Lung (tissue), 12 donors: ENCODE results near the gene RAB21. TPM values are rescaled to one million over a fixed set of nuclear protein-coding genes. Genes with fewer than 3 reads are reported as not detected.

ENCODE experiments used
- ATAC-seq: fragments of 200-7000 bp; cut with Tn5 transposase; one replicate; pipeline ENCODE4 v1.9.1; 2020; ENCODE audit warnings: moderate number of reproducible peaks; ENCODE audit not compliant: insufficient read depth, low FRiP score
- DNase-seq, 3 donors: peaks; one replicate each; pipeline ENCODE4 v3.0.0-alpha.2; 2013 to 2017
- H3K27ac ChIP-seq, 2 donors: one replicate each; pipeline ENCODE4 v1.5.1; 2013; ENCODE audit warnings: mild to moderate bottlenecking in 2 of 2, moderate library complexity in 2 of 2, control low read depth in 1 of 2, inconsistent platforms in 1 of 2, low read depth in 1 of 2, low read length in 1 of 2
- H3K27me3 ChIP-seq, 3 donors: one replicate each; pipeline ENCODE4 v1.5.1; 2013; ENCODE audit warnings: low read length in 2 of 3; ENCODE audit not compliant: control insufficient read depth in 3 of 3, insufficient read depth in 3 of 3
- H3K36me3 ChIP-seq, 4 donors: one replicate each; pipeline ENCODE4 v1.5.1; 2013; ENCODE audit warnings: low read length in 4 of 4, mild to moderate bottlenecking in 1 of 4, moderate library complexity in 1 of 4; ENCODE audit not compliant: control insufficient read depth in 4 of 4, insufficient read depth in 4 of 4
- H3K4me1 ChIP-seq, 5 donors: one replicate each; pipeline ENCODE4 v1.5.1; 2013; ENCODE audit warnings: low read length in 5 of 5, mild to moderate bottlenecking in 2 of 5, moderate library complexity in 1 of 5; ENCODE audit not compliant: control insufficient read depth in 5 of 5, insufficient read depth in 5 of 5
- H3K4me3 ChIP-seq: one replicate; pipeline ENCODE4 v1.5.1; 2013; ENCODE audit warnings: mild to moderate bottlenecking, control low read depth, moderate library complexity
- H3K9ac ChIP-seq, 2 donors: one replicate each; pipeline ENCODE4 v1.5.1; 2013; ENCODE audit warnings: low read length in 2 of 2, control low read depth in 1 of 2; ENCODE audit not compliant: insufficient read depth in 1 of 2
- H3K9me3 ChIP-seq, 4 donors: one replicate each; pipeline ENCODE4 v1.5.1; 2013; ENCODE audit warnings: low read length in 3 of 4, mild to moderate bottlenecking in 1 of 4, moderate library complexity in 1 of 4; ENCODE audit not compliant: control insufficient read depth in 4 of 4, insufficient read depth in 3 of 4
- CTCF ChIP-seq: IDR thresholded peaks from 2 replicates; pipeline ENCODE4 v1.5.1; 2012; ENCODE audit warnings: mild to moderate bottlenecking; ENCODE audit errors: control extremely low read depth, extremely low read depth
- WGBS, 2 donors: extraction: QIAGEN DNeasy Blood & Tissue Kit; methylation state at CpG; one replicate each; pipeline ENCODE4 v1.1.7; 2013; 5-methylcytosine and 5-hydroxymethylcytosine counted together
- polyA plus RNA-seq, 2 donors: library from polyadenylated mRNA; stranded (reverse); fragments of 200-250 nt; gene quantifications; one replicate each; pipeline ENCODE4 v1.2.1, GENCODE V29; 2013
- total RNA-seq, 2 donors: library from RNA; depleted of rRNA in 1 of 2; stranded (reverse); fragments of >200 nt in 1 of 2; gene quantifications; one replicate each; pipeline ENCODE4 v1.2.1, GENCODE V29; 2014 to 2021
- donor health status: control.
- donor health status: control.
- donor health status: Bipolar disorder and iron deficiency.
- donor health status: healthy.
- donor health status: DM: yes; HTN: yes; CAD: no.

The RAB21 gene
- total and polyA plus RNA-seq, 4 donors, result 11.8 to 58.5 (median 50.7) TPM

GRCh38 chr12:71782017-71782416, 27.4 kb downstream of the RAB21 start:
- H3K4me1 ChIP-seq, result no peaks in the 10 kb centered on the region
- H3K36me3 ChIP-seq, result peaks cover 6 to 18% (median 13%) of the 10 kb centered on the region in 4 donors
- TF ChIP-seq CTCF, result no peak
- ATAC-seq (no peak), DNase-seq (no peak)
- H3K27ac ChIP-seq, result no peak overlapping the region
- no peak overlapping the region for H3K4me3 ChIP-seq
- H3K9me3 ChIP-seq, result no peaks in the 10 kb centered on the region
- no peaks in the 10 kb centered on the region for H3K27me3 ChIP-seq
- H3K9ac ChIP-seq, result no peak overlapping the region
- 33 to 56% methylated on average over 4 of the region's 4 CpGs for WGBS, 2 donors

- no peaks in the 10 kb centered on the region for H3K9me3 ChIP-seq
- 30 to 58% methylated on average over 1 of the region's 1 CpG for WGBS, 2 donors
- TF ChIP-seq CTCF, result no peak
- H3K27me3 ChIP-seq, result no peaks in the 10 kb centered on the region
- H3K36me3 ChIP-seq, result peaks cover 5 to 18% (median 9%) of the 10 kb centered on the region in 4 donors
- ATAC-seq, result no peak
- no peak overlapping the region for H3K9ac ChIP-seq
- no peak overlapping the region for H3K27ac ChIP-seq
- no peak for DNase-seq
- H3K4me3 ChIP-seq, result no peak overlapping the region
- H3K4me1 ChIP-seq, result peaks cover 0 to 4% (median 0%) of the 10 kb centered on the region in 5 donors
These were observed 32.2 kb downstream of the RAB21 start for GRCh38 chr12:71786829-71787228.

- TF ChIP-seq CTCF, result no peak
- Histone ChIP-seq H3K27ac (no peak overlapping the region), H3K36me3 (peaks cover 5 to 18% (median 9%) of the 10 kb centered on the region in 4 donors), H3K9ac (no peak overlapping the region), H3K4me3 (no peak overlapping the region), H3K9me3 (no peaks in the 10 kb centered on the region), H3K27me3 (no peaks in the 10 kb centered on the region), H3K4me1 (peaks cover 0 to 4% (median 0%) of the 10 kb centered on the region in 5 donors)
- ATAC-seq (no peak), DNase-seq (no peak)
- 25 to 48% methylated on average over 1 of the region's 1 CpG for WGBS, 2 donors
These were observed 32.9 kb downstream of the RAB21 start for GRCh38 chr12:71787580-71787979.

- no peak overlapping the region for H3K27ac ChIP-seq
These were observed 35.7 kb downstream of the RAB21 start for GRCh38 chr12:71790331-71790730.

More at GRCh38 chr12:71790331-71790730, 35.7 kb downstream of the RAB21 start:
- Histone ChIP-seq H3K27me3 (no peaks in the 10 kb centered on the region), H3K9ac (no peak overlapping the region), H3K4me1 (peaks cover 0 to 4% (median 0%) of the 10 kb centered on the region in 5 donors), H3K4me3 (no peak overlapping the region), H3K36me3 (peaks cover 2 to 10% (median 6%) of the 10 kb centered on the region in 4 donors), H3K9me3 (no peaks in the 10 kb centered on the region)
- ATAC-seq (no peak), DNase-seq (no peak)
- no peak for TF ChIP-seq CTCF
- WGBS, 2 donors, result 4 to 78% methylated on average over 1 of the region's 1 CpG
